K562 (cell line): ENCODE measurements around the gene ZFAND2A. TPM values are rescaled to one million over a fixed set of nuclear protein-coding genes. Genes with fewer than 3 reads are reported as not detected.

Experiments
- BDP1 ChIP-seq: IDR thresholded peaks from 3 replicates; pipeline ENCODE4 v1.6.1; 2011; ENCODE audit not compliant: insufficient read length, insufficient read depth
- EHMT2 ChIP-seq: fragments of 450-650 bp; IDR thresholded peaks from 2 replicates; pipeline ENCODE4 v1.6.1; 2018; ENCODE audit warnings: antibody characterized with exemption
- ELF4 ChIP-seq: fragments of 450-650 bp; formaldehyde crosslinking; IDR thresholded peaks from 2 replicates; pipeline ENCODE4 v1.4.0; 2022; ENCODE audit warnings: missing genetic modification characterization
- HCFC1 ChIP-seq: IDR thresholded peaks from 2 replicates; pipeline ENCODE4 v1.6.1; 2012; ENCODE audit warnings: low read depth, low read length, improper control_type of control experiment
- HMGXB4 ChIP-seq: sonication (generic); formaldehyde crosslinking; IDR thresholded peaks from 2 replicates; pipeline ENCODE4 v1.8.1; 2023; ENCODE audit warnings: mild to moderate bottlenecking, missing genetic modification reagents
- MAX ChIP-seq: sonication (generic); formaldehyde crosslinking; IDR thresholded peaks from 2 replicates; pipeline ENCODE4 v1.9.0; 2022; ENCODE audit warnings: mild to moderate bottlenecking, missing genetic modification reagents
- POLR2H ChIP-seq: IDR thresholded peaks from 2 replicates; pipeline ENCODE4 v1.6.1; 2016; ENCODE audit warnings: missing genetic modification characterization, low read depth, mild to moderate bottlenecking, control low read depth, missing compliant biosample characterization, moderate library complexity
- RAD21 ChIP-seq, 2 experiments: fragments of 250-450 bp in 1 of 2; fragments of 450-650 bp in 1 of 2; sonication (Bioruptor Pico) in 1 of 2; formaldehyde crosslinking in 1 of 2; IDR thresholded peaks in 1 of 2; conservative IDR thresholded peaks in 1 of 2; 2 replicates each; pipeline versions ENCODE4 v1.4.0 to v1.8.0; 2020 to 2022; ENCODE audit warnings: mild to moderate bottlenecking in 2 of 2, moderate library complexity in 1 of 2
- REST ChIP-seq, 2 experiments: fragments of 450-650 bp; formaldehyde crosslinking in 1 of 2; IDR thresholded peaks; 2 replicates each; pipeline versions ENCODE4 v1.4.0 to v1.6.1; 2014 to 2020; ENCODE audit warnings: mild to moderate bottlenecking in 2 of 2, borderline replicate concordance in 1 of 2, low read depth in 1 of 2
- SAP30 ChIP-seq: fragments of 200-600 bp; sonication (generic); IDR thresholded peaks from 2 replicates; pipeline ENCODE4 v1.6.1; 2012; ENCODE audit warnings: borderline replicate concordance, low read depth, mild to moderate bottlenecking, moderate library complexity, low read length, control low read depth, inconsistent platforms; ENCODE audit not compliant: insufficient read depth, poor library complexity, severe bottlenecking
- SMAD4 ChIP-seq: fragments of 250-450 bp; sonication (Bioruptor Pico); conservative IDR thresholded peaks from 2 replicates; pipeline ENCODE4 v1.8.0; 2021; ENCODE audit warnings: inconsistent platforms, mild to moderate bottlenecking, moderate library complexity
- ZFP1 ChIP-seq: fragments of 450-650 bp; formaldehyde crosslinking; IDR thresholded peaks from 2 replicates; pipeline ENCODE4 v1.4.0; 2020; ENCODE audit warnings: mild to moderate bottlenecking, mixed read lengths
- ZFX ChIP-seq: sonication (generic); formaldehyde crosslinking; IDR thresholded peaks from 2 replicates; pipeline ENCODE4 v1.8.0; 2022; ENCODE audit warnings: mild to moderate bottlenecking, missing genetic modification reagents, moderate library complexity
- ZNF133 ChIP-seq: fragments of 250-450 bp; sonication (Bioruptor Pico); IDR thresholded peaks from 2 replicates; pipeline ENCODE4 v1.4.0; 2020; ENCODE audit warnings: mild to moderate bottlenecking
- ZNF696 ChIP-seq: fragments of 250-450 bp; sonication (Bioruptor Pico); conservative IDR thresholded peaks from 2 replicates; pipeline ENCODE4 v1.4.0; 2020; ENCODE audit warnings: mild to moderate bottlenecking, moderate library complexity
- polyA plus RNA-seq, 8 experiments: library from polyadenylated mRNA; depleted of rRNA in 4 of 8; stranded (reverse) in 5 of 8; unstranded in 3 of 8; fragments of >200 nt; fragmentation: Nextera tagmentation in 2 of 8; fragmentation: Illumina TruSeq in 1 of 8; extraction: Ambion mirVana in 2 of 8; extraction: Trizol in 1 of 8; gene quantifications; 2 replicates each; pipeline versions ENCODE4 v1.2.1 to v1.2.3, GENCODE V29; 2011 to 2014; ENCODE audit warnings: inconsistent platforms in 1 of 8, missing spikeins in 1 of 8
- total RNA-seq, 7 experiments: library from RNA; depleted of rRNA in 6 of 7; stranded (reverse); fragments of >200 nt in 6 of 7; fragmentation: Illumina TruSeq in 2 of 7; extraction: Trizol in 2 of 7; gene quantifications; 2 replicates each; pipeline versions ENCODE4 v1.2.1 to v1.2.3, GENCODE V29; 2011 to 2021; ENCODE audit warnings: low replicate concordance in 1 of 7

ZFAND2A gene
- total and polyA plus RNA-seq, 9 of the 15 experiments (the other 6 are each of a cell fraction or from before 2014, with no cell fraction given): 16.8 to 56.8 (median 26.1) TPM

- TF ChIP-seq HMGXB4 (CRISPR knock-in tag): peak; percentile 83; the same call in 1 of the 2 replicates
- TF ChIP-seq SMAD4 (CRISPR knock-in tag): no peak
- peak; percentile 51 for TF ChIP-seq HCFC1
- TF ChIP-seq ZNF133 (CRISPR knock-in tag): no peak
- TF ChIP-seq SAP30: peak; percentile 55
- TF ChIP-seq EHMT2: peak; percentile 16; the same call in 1 of the 2 replicates
- peak; percentile 61; the same call in 1 of the 2 replicates for TF ChIP-seq REST (IDR thresholded peaks at IDR 0.05; ENCODE audit: borderline replicate concordance)
- TF ChIP-seq REST (CRISPR knock-in tag; IDR thresholded peaks at IDR 0.05; ENCODE audit: low read depth): no peak
- no peak for TF ChIP-seq ZFP1 (CRISPR knock-in tag)
- no peak for TF ChIP-seq BDP1
- peak; percentile 83 for TF ChIP-seq ELF4 (CRISPR knock-in tag)
- peak; percentile 40 to 69 for TF ChIP-seq RAD21 (CRISPR knock-in tag; conservative IDR thresholded peaks at IDR 0.05 in 1 of 2, IDR thresholded peaks at IDR 0.05 in 1 of 2)
- TF ChIP-seq POLR2H (tag): 0 out of 2 replicates have a peak, but pooled peaks have one; percentile 28
- TF ChIP-seq ZNF696 (CRISPR knock-in tag): no peak
- TF ChIP-seq MAX (CRISPR knock-in tag): peak; percentile 63
- peak; percentile 68 for TF ChIP-seq ZFX (CRISPR knock-in tag)
These were observed 9.7 kb upstream of the ZFAND2A start (continued) for GRCh38 chr7:1169409-1170368.
